Esophagus muscularis mucosa (tissue), 4 donors: Measurements from ENCODE around the gene CHPT1. TPM values are rescaled to one million over a fixed set of nuclear protein-coding genes. Genes with fewer than 3 reads are reported as not detected.

Experiments
- DNase-seq: peaks from one replicate; pipeline ENCODE4 v3.0.0-alpha.2; 2017; ENCODE audit errors: extremely low spot score
- H3K27ac ChIP-seq, 4 donors: fragments of 200-600 bp; sonication (generic); replicated peaks in 1 of 4; 1 replicate in 3 of 4; 2 replicates in 1 of 4; pipeline ENCODE4 v1.5.1; 2016 to 2019; ENCODE audit warnings: mild to moderate bottlenecking in 1 of 4
- H3K27me3 ChIP-seq, 4 donors: fragments of 200-600 bp; sonication (generic); one replicate each; pipeline versions ENCODE4 v1.5.1 to v1.6.0; 2016 to 2019
- H3K36me3 ChIP-seq, 4 donors: fragments of 200-600 bp; sonication (generic); one replicate each; pipeline ENCODE4 v1.5.1; 2016 to 2019
- H3K4me1 ChIP-seq, 4 donors: fragments of 200-600 bp; sonication (generic); one replicate each; pipeline ENCODE4 v1.5.1; 2016 to 2019
- H3K4me3 ChIP-seq, 4 donors: fragments of 200-600 bp; sonication (generic); 1 replicate in 2 of 4; 2 replicates in 2 of 4; pipeline ENCODE4 v1.5.1; 2016 to 2019; ENCODE audit warnings: mild to moderate bottlenecking in 4 of 4, moderate library complexity in 1 of 4
- H3K9me3 ChIP-seq, 4 donors: fragments of 200-600 bp; sonication (generic); 1 replicate in 3 of 4; 2 replicates in 1 of 4; pipeline ENCODE4 v1.5.1; 2016 to 2019
- CTCF ChIP-seq, 3 experiments: fragments of 200-600 bp in 2 of 3; fragments of 450-650 bp in 1 of 3; sonication (generic) in 2 of 3; IDR thresholded peaks; one replicate each; pipeline ENCODE4 v1.5.1; 2017 to 2019; ENCODE audit warnings: antibody characterized with exemption in 3 of 3, mild to moderate bottlenecking in 2 of 3, moderate library complexity in 1 of 3
- EP300 ChIP-seq: sonication (generic); formaldehyde crosslinking; IDR thresholded peaks from one replicate; pipeline ENCODE4 v1.6.1; 2017; ENCODE audit warnings: antibody characterized with exemption
- POLR2A ChIP-seq: fragments of 450-650 bp; IDR thresholded peaks from one replicate; pipeline ENCODE4 v1.6.1; 2017; ENCODE audit warnings: antibody characterized with exemption, moderate library complexity, mild to moderate bottlenecking, low read depth
- POLR2AphosphoS5 ChIP-seq, 2 donors: sonication (generic); formaldehyde crosslinking; IDR thresholded peaks; one replicate each; pipeline ENCODE4 v1.6.1; 2017; ENCODE audit warnings: antibody characterized with exemption in 2 of 2
- WGBS: methylation state at CpG from one replicate; pipeline ENCODE4 v1.1.5; 2018; 5-methylcytosine and 5-hydroxymethylcytosine counted together
- intact Hi-C: fragments of 100-400 bp; cut with DNase I; formaldehyde crosslinking; loops from one replicate; pipeline ENCODE4 v1.15.1; 2023
- small RNA-seq, 3 donors: library from RNA; depleted of rRNA; stranded (forward); fragments of <200 nt; gene quantifications; one replicate each; pipeline ENCODE3, GENCODE V24; 2016
- total RNA-seq, 4 donors: library from RNA; depleted of rRNA; stranded (reverse); fragments of >200 nt; gene quantifications; one replicate each; pipeline versions ENCODE4 v1.1.0 to v1.2.1, GENCODE V29; 2016

Gene CHPT1
- total RNA-seq, 4 donors from 2014 or later, result 57.5 to 180 (median 83.8) TPM

GRCh38 chr12:101775816-101776215 lies 78.4 kb downstream of the CHPT1 start:
- intact Hi-C loops, result loop anchor here (2.0 kb wide), 1 partner anchor 63 kb away; no protein-coding TSS in a partner anchor
- no peak for DNase-seq
- H3K27me3 ChIP-seq, result no peaks in the 10 kb centered on the region
- H3K36me3 ChIP-seq, result peaks cover 0 to 46% (median 26%) of the 10 kb centered on the region in 4 donors
- 67% methylated on average over 2 of the region's 2 CpGs for WGBS
- no peak overlapping the region for H3K4me3 ChIP-seq
- H3K4me1 ChIP-seq, result peaks cover 0 to 16% (median 13%) of the 10 kb centered on the region in 4 donors
- TF ChIP-seq POLR2A (no peak), CTCF (IDR thresholded peaks at IDR 0.05) (no peak), EP300 (no peak), POLR2AphosphoS5 (IDR thresholded peaks at IDR 0.05) (no peak)
- no peaks in the 10 kb centered on the region for H3K9me3 ChIP-seq
- no peak overlapping the region for H3K27ac ChIP-seq

DNA sequence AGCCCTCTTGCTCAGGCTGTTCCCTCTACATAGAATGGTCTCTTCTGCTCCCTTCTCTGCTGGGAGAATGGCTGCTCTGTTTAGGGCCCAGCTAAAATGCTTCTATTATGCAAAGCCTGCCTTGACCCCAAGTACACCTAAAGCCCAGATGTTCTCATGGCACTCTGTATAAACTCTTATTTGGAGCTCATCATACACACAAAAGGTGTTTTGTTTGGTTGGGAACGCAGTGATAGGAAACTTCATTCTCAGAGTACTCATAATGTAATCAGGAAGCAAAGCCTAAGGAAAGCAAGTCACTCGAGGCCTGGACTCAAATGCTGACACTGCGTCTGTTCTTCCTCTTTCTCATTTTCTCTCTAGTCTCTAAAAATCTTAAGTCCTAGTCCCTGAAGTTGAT lies 80.0 kb downstream of the CHPT1 start:
- intact Hi-C loops, result no loop called here

DNA sequence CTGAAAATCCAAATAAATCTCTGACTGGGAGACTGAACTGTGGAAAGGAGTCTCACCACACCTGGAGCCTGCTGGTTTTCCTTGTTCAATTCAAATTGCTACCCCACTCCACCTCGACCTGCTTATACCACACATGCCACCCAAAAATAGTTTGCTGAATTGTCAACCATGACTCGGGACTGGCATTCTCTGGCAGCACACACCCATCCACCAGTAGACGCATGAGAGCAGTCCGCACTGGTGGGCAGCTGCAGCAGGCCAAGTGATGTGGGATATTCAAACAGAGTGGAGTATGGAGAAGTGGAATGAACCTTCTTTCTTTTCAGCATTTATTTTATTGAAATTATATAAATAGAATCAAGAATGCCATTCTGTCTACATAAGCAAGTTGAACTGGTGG lies 80.5 kb downstream of the CHPT1 start:
- Histone ChIP-seq H3K4me1 (peaks cover 0 to 16% (median 13%) of the 10 kb centered on the region in 4 donors), H3K36me3 (peaks cover 0 to 39% (median 18%) of the 10 kb centered on the region in 4 donors), H3K27ac (peak overlapping the region in 1 of 4 donors; percentile 37), H3K4me3 (no peak overlapping the region), H3K27me3 (no peaks in the 10 kb centered on the region), H3K9me3 (no peaks in the 10 kb centered on the region)
- no peak for DNase-seq
- intact Hi-C loops, result no loop called here
- TF ChIP-seq POLR2A (no peak), POLR2AphosphoS5 (IDR thresholded peaks at IDR 0.05) (no peak), EP300 (no peak), CTCF (IDR thresholded peaks at IDR 0.05) (no peak)
- 61% methylated on average over 4 of the region's 4 CpGs for WGBS

More for the DNA sequence above, 80.0 kb downstream of the CHPT1 start:
- Histone ChIP-seq H3K27me3 (no peaks in the 10 kb centered on the region), H3K4me1 (peaks cover 0 to 16% (median 13%) of the 10 kb centered on the region in 4 donors), H3K36me3 (peaks cover 0 to 36% (median 18%) of the 10 kb centered on the region in 4 donors), H3K9me3 (no peaks in the 10 kb centered on the region), H3K27ac (peak overlapping the region in 1 of 4 donors; percentile 37), H3K4me3 (no peak overlapping the region)
- WGBS, result 41% methylated on average over 3 of the region's 3 CpGs
- no peak for DNase-seq
- no peak for TF ChIP-seq POLR2AphosphoS5 (IDR thresholded peaks at IDR 0.05)
- no peak for TF ChIP-seq CTCF (IDR thresholded peaks at IDR 0.05)
- TF ChIP-seq POLR2A, result no peak
- no peak for TF ChIP-seq EP300

Small RNA genes lying within 50 kb of the gene (small RNA-seq; reads per million reads assigned to genes)
- 0 to 0.37 (median 0) reads per million in 3 donors for gene RNU6-101P
- gene RNY1P16, result 0 reads per million in 3 donors

Other genes starting within 250 kb of the CHPT1 start
- not detected for gene SPIC, start 222.3 kb upstream of the CHPT1 start, total RNA-seq
- gene MYBPC1, start 102.7 kb upstream of the CHPT1 start, total RNA-seq, result under 1 TPM in 2 of 4 donors, not detected in 2; 0.13 to 0.17 TPM
- not detected for gene SYCP3, start 41.8 kb downstream of the CHPT1 start, total RNA-seq
- 10 to 100 TPM; 30.5 to 37.0 (median 32.1) TPM for gene GNPTAB, start 133.3 kb downstream of the CHPT1 start, total RNA-seq
- 10 to 100 TPM in 3 of 4 donors, 1 to 10 TPM in 1; 10.0 to 24.9 (median 17.8) TPM for gene DRAM1, start 179.9 kb downstream of the CHPT1 start, total RNA-seq